H1 (cell line): ENCODE data around the gene HOXC5. TPM values are rescaled to one million over a fixed set of nuclear protein-coding genes. Genes with fewer than 3 reads are reported as not detected.
A peak's percentile ranks its signal among the peaks of the same experiment; 100 is the strongest.

ENCODE experiments used
- CTCF ChIA-PET: fragments of 300-600 bp; sonication (Branson Sonifier 250); formaldehyde crosslinking; loops from one replicate; lab custom pipeline; 2021; ENCODE audit not compliant: partially characterized antibody; lab: Charles Lee
- POLR2A ChIA-PET: fragments of 300-600 bp; sonication (Branson Sonifier 250); formaldehyde crosslinking; loops from one replicate; lab custom pipeline; 2021; ENCODE audit warnings: inconsistent platforms; ENCODE audit not compliant: partially characterized antibody; lab: Charles Lee
- DNase-seq, 2 experiments: peaks; one replicate each; pipeline versions ENCODE4 v3.0.0 to v3.0.0-alpha.2; 2010 to 2022; ENCODE audit warnings: low spot score in 2 of 2, low read depth in 1 of 2, mixed read lengths in 1 of 2
- FAIRE-seq: peaks from 2 replicates; lab custom pipeline; 2011; peaks lifted over from hg19 to GRCh38; lab: Jason Lieb, UNC
- H2AFZ ChIP-seq: 2 replicates; pipeline ENCODE4 v1.8.1; 2012; ENCODE audit warnings: low read length, inconsistent platforms
- H2AK5ac ChIP-seq: 2 replicates; pipeline ENCODE4 v1.6.1; 2013; ENCODE audit warnings: low read depth, low read length
- H2BK120ac ChIP-seq: replicated peaks from 2 replicates; pipeline ENCODE3; 2013; ENCODE audit warnings: low read depth, low read length, inconsistent platforms
- H2BK12ac ChIP-seq: 2 replicates; pipeline ENCODE4 v1.6.1; 2013; ENCODE audit warnings: low read depth, low read length
- H2BK15ac ChIP-seq: 2 replicates; pipeline ENCODE4 v1.6.1; 2013; ENCODE audit warnings: low read length
- H2BK20ac ChIP-seq: 2 replicates; pipeline ENCODE4 v1.6.1; 2013; ENCODE audit warnings: low read length
- H2BK5ac ChIP-seq: 2 replicates; pipeline ENCODE4 v1.6.1; 2013; ENCODE audit warnings: low read depth, low read length
- H3K14ac ChIP-seq: 2 replicates; pipeline ENCODE4 v1.6.1; 2013; ENCODE audit warnings: inconsistent platforms; ENCODE audit not compliant: insufficient read length
- H3K18ac ChIP-seq: 2 replicates; pipeline ENCODE4 v1.6.1; 2013; ENCODE audit warnings: low read length; ENCODE audit errors: extremely low read depth
- H3K23ac ChIP-seq: 2 replicates; pipeline ENCODE4 v1.6.1; 2013; ENCODE audit warnings: inconsistent platforms; ENCODE audit not compliant: insufficient read length
- H3K23me2 ChIP-seq: 2 replicates; pipeline ENCODE4 v1.6.1; 2013; ENCODE audit warnings: low read depth, low read length
- H3K27ac ChIP-seq: 2 replicates; pipeline ENCODE4 v1.6.1; 2011; ENCODE audit warnings: low read depth, low read length, inconsistent platforms
- H3K27me3 ChIP-seq, 4 experiments: replicated peaks in 1 of 4; 1 replicate in 1 of 4; 2 replicates in 3 of 4; pipeline versions ENCODE4 v1.6.1 to v1.8.1; 2011 to 2013; ENCODE audit warnings: low read length in 3 of 4, mild to moderate bottlenecking in 3 of 4, inconsistent platforms in 2 of 4, mixed read lengths in 2 of 4, moderate library complexity in 1 of 4; ENCODE audit not compliant: control insufficient read depth in 3 of 4, insufficient read depth in 3 of 4; ENCODE audit errors: extremely low read depth in 1 of 4
- H3K36me3 ChIP-seq, 4 experiments: 2 replicates each; pipeline versions ENCODE4 v1.6.1 to v1.8.1; 2011 to 2013; ENCODE audit warnings: mild to moderate bottlenecking in 4 of 4, low read length in 3 of 4, moderate library complexity in 2 of 4, control low read depth in 1 of 4, inconsistent platforms in 1 of 4; ENCODE audit not compliant: insufficient read depth in 4 of 4, control insufficient read depth in 2 of 4
- H3K4ac ChIP-seq: replicated peaks from 2 replicates; pipeline ENCODE3; 2013; ENCODE audit warnings: low read length, low read depth, mixed read lengths, inconsistent platforms; ENCODE audit not compliant: insufficient read length
- H3K4me1 ChIP-seq, 4 experiments: replicated peaks in 1 of 4; 1 replicate in 1 of 4; 2 replicates in 3 of 4; pipeline versions ENCODE4 v1.6.1 to v1.8.1; 2011 to 2013; ENCODE audit warnings: low read length in 3 of 4, inconsistent platforms in 2 of 4, mixed read lengths in 1 of 4; ENCODE audit not compliant: insufficient read depth in 4 of 4, control insufficient read depth in 3 of 4
- H3K4me2 ChIP-seq, 2 experiments: 2 replicates each; pipeline versions ENCODE4 v1.6.1 to v1.8.1; 2011 to 2013; ENCODE audit warnings: low read depth in 2 of 2, low read length in 2 of 2, control low read depth in 1 of 2, inconsistent platforms in 1 of 2, mild to moderate bottlenecking in 1 of 2; ENCODE audit not compliant: insufficient read depth in 1 of 2
- H3K4me3 ChIP-seq, 4 experiments: fragments of 200-600, 300-600 bp in 1 of 4; sonication (generic), shearing (Covaris generic), sonication (Bioruptor Twin) in 1 of 4; 2 replicates each; pipeline versions ENCODE4 v1.5.1 to v1.8.1; 2011 to 2016; ENCODE audit warnings: low read length in 4 of 4, low read depth in 3 of 4, control low read depth in 2 of 4, inconsistent platforms in 2 of 4, mild to moderate bottlenecking in 2 of 4, mixed read lengths in 1 of 4, moderate library complexity in 1 of 4; ENCODE audit not compliant: insufficient read depth in 2 of 4; ENCODE audit errors: extremely low read depth in 1 of 4
- H3K56ac ChIP-seq: replicated peaks from 2 replicates; pipeline ENCODE3; 2013; ENCODE audit warnings: low read depth, mild to moderate bottlenecking, mixed read lengths, low read length, inconsistent platforms; ENCODE audit not compliant: insufficient read length
- H3K79me1 ChIP-seq: 2 replicates; pipeline ENCODE4 v1.6.1; 2013; ENCODE audit warnings: low read depth, low read length, control low read depth
- H3K79me2 ChIP-seq, 2 experiments: 2 replicates each; pipeline versions ENCODE4 v1.6.1 to v1.8.1; 2012 to 2013; ENCODE audit warnings: low read length in 2 of 2, mild to moderate bottlenecking in 2 of 2, inconsistent platforms in 1 of 2; ENCODE audit not compliant: insufficient read depth in 2 of 2, control insufficient read depth in 1 of 2
- H3K9ac ChIP-seq, 4 experiments: replicated peaks in 1 of 4; 1 replicate in 1 of 4; 2 replicates in 3 of 4; pipeline versions ENCODE4 v1.6.1 to v1.8.1; 2011 to 2013; ENCODE audit warnings: low read depth in 3 of 4, low read length in 3 of 4, control low read depth in 2 of 4, mild to moderate bottlenecking in 2 of 4, moderate library complexity in 2 of 4, inconsistent platforms in 1 of 4; ENCODE audit errors: extremely low read depth in 1 of 4
- H3K9me3 ChIP-seq, 2 experiments: 2 replicates each; pipeline versions ENCODE4 v1.6.1 to v1.8.1; 2012 to 2013; ENCODE audit warnings: mild to moderate bottlenecking in 2 of 2, moderate library complexity in 2 of 2, control low read depth in 1 of 2, inconsistent platforms in 1 of 2, low read depth in 1 of 2, low read length in 1 of 2, mixed read lengths in 1 of 2; ENCODE audit not compliant: insufficient read depth in 2 of 2
- H4K20me1 ChIP-seq, 2 experiments: replicated peaks in 1 of 2; 2 replicates each; pipeline versions ENCODE3 to v1.8.1; 2011 to 2013; ENCODE audit warnings: inconsistent platforms in 2 of 2, low read length in 2 of 2, mild to moderate bottlenecking in 1 of 2; ENCODE audit not compliant: insufficient read depth in 2 of 2, control insufficient read depth in 1 of 2
- H4K5ac ChIP-seq: 2 replicates; pipeline ENCODE4 v1.6.1; 2013; ENCODE audit warnings: low read length, low read depth, mixed read lengths, inconsistent platforms; ENCODE audit not compliant: insufficient read length
- H4K8ac ChIP-seq: 2 replicates; pipeline ENCODE4 v1.8.0; 2013; ENCODE audit warnings: mild to moderate bottlenecking, moderate library complexity, low read length, inconsistent platforms; ENCODE audit not compliant: insufficient read depth; ENCODE audit errors: extremely low read depth
- H4K91ac ChIP-seq: replicated peaks from 2 replicates; pipeline ENCODE3; 2013; ENCODE audit warnings: low read length, mixed read lengths, inconsistent platforms; ENCODE audit not compliant: insufficient read length
- CREB1 ChIP-seq: IDR thresholded peaks from 2 replicates; pipeline ENCODE4 v1.6.1; 2012; ENCODE audit warnings: inconsistent platforms
- EZH2 ChIP-seq: fragments of 200-600 bp; sonication (generic); IDR thresholded peaks from 2 replicates; pipeline ENCODE4 v1.7.1; 2012; ENCODE audit warnings: low read depth, mild to moderate bottlenecking, moderate library complexity, low read length, inconsistent platforms; ENCODE audit not compliant: severe bottlenecking
- RNF2 ChIP-seq: fragments of 200-900, 300-1000 bp; sonication (generic); IDR thresholded peaks from 2 replicates; pipeline ENCODE4 v1.7.1; 2016; ENCODE audit warnings: borderline replicate concordance, low read depth, mild to moderate bottlenecking, antibody characterized with exemption, low read length; ENCODE audit not compliant: poor library complexity, severe bottlenecking; ENCODE audit errors: missing control alignments
- SUZ12 ChIP-seq: fragments of 200-600 bp; sonication (generic); IDR thresholded peaks from 2 replicates; pipeline ENCODE4 v1.6.1; 2012; ENCODE audit warnings: mild to moderate bottlenecking, inconsistent platforms, low read length, moderate library complexity, mixed read lengths
- WGBS, 2 experiments: shearing (Covaris generic) in 1 of 2; methylation state at CpG; one replicate each; pipeline versions ENCODE4 v1.1.6 to v1.1.7; 2013 to 2015; ENCODE audit warnings: low lambda C conversion rate in 2 of 2, mixed read lengths in 2 of 2, inconsistent platforms in 1 of 2, low coverage in 1 of 2, missing lambda C conversion rate in 1 of 2; ENCODE audit not compliant: insufficient replicate concordance in 2 of 2, insufficient coverage in 1 of 2, insufficient read length in 1 of 2; ENCODE audit errors: extremely low coverage in 1 of 2, missing lambda C conversion rate in 1 of 2; 5-methylcytosine and 5-hydroxymethylcytosine counted together
- polyA plus RNA-seq, 7 experiments: library from polyadenylated mRNA; depleted of rRNA in 3 of 7; stranded (reverse) in 5 of 7; unstranded in 2 of 7; fragments of >200 nt in 5 of 7; fragments of 200-250 nt in 2 of 7; gene quantifications; 1 replicate in 5 of 7; 2 replicates in 1 of 7; 4 replicates in 1 of 7; pipeline versions ENCODE4 v1.2.1 to v1.2.3, GENCODE V29; 2011 to 2013; ENCODE audit warnings: missing spikeins in 2 of 7, mixed read lengths in 2 of 7
- total RNA-seq: library from RNA; stranded (reverse); fragmentation: NEBNext Ultra II Directional; extraction: Animal tissue kit (Norgen Biotek cat#: 25700); gene quantifications from 2 replicates; pipeline ENCODE4 v1.2.1, GENCODE V29; 2021

Gene HOXC5
- total and polyA plus RNA-seq, 2 of the 8 experiments (the other 6 are each of a cell fraction or from before 2014, with no cell fraction given), result not detected

GRCh38 chr12:54017027-54017788 lies 15.6 kb upstream of the HOXC5 start:
- Histone ChIP-seq H3K27me3 (peaks cover 93 to 100% (median 100%) of the 10 kb centered on the region in 4 experiments), H3K23me2 (peaks cover 3% of the 10 kb centered on the region; the same call in 1 of the 2 replicates), H3K18ac (no peak overlapping the region; the same call in 1 of the 2 replicates), H2BK120ac (no peak overlapping the region), H3K36me3 (no peaks in the 10 kb centered on the region; a peak in 1 of 8 replicates), H2AK5ac (no peak overlapping the region; the same call in 1 of the 2 replicates), H3K56ac (no peak overlapping the region), H2BK12ac (no peak overlapping the region), H3K9ac (no peak overlapping the region), H3K4me2 (peak overlapping the region; percentile 28 to 79), H2BK5ac (no peak overlapping the region)
- 4% methylated on average over 23 of the region's 24 CpGs; no CpG with 5 or more reads in 1 of the 2 experiments for WGBS, 2 experiments
- DNase-seq, result peak in 1 of 2 experiments; percentile 56
- FAIRE-seq, result no peak
- TF ChIP-seq EZH2, result peak; percentile 19
- TF ChIP-seq CREB1, result no peak
- TF ChIP-seq RNF2, result peak; percentile 59
- TF ChIP-seq SUZ12, result peak; percentile 37
- TF ChIP-seq, all 59 proteins: peak for 3
- no peak overlapping the region for H4K5ac ChIP-seq
- H4K20me1 ChIP-seq, result peaks cover 6 to 43% of the 10 kb centered on the region in 2 experiments
- peak overlapping the region in 3 of 4 experiments; percentile 9 to 54 (median 26); a peak in 5 of 8 replicates for H3K4me3 ChIP-seq
- H3K4ac ChIP-seq, result no peak overlapping the region
- H3K27ac ChIP-seq, result no peak overlapping the region
- no peak overlapping the region for H4K8ac ChIP-seq
- H2BK20ac ChIP-seq, result no peak overlapping the region
- POLR2A ChIA-PET, result interaction anchor here (1.3 kb wide), 1 partner anchor 79 kb away, joined by 4 read pairs; the partner anchor contains the start of gene HOXC13
- no peaks in the 10 kb centered on the region for H3K79me1 ChIP-seq
- H3K9me3 ChIP-seq, result no peaks in the 10 kb centered on the region
- H3K79me2 ChIP-seq, result no peaks in the 10 kb centered on the region
- H3K14ac ChIP-seq, result no peak overlapping the region
- H4K91ac ChIP-seq, result no peak overlapping the region
- CTCF ChIA-PET, result interaction anchor here (0.7 to 3.8 kb wide), 17 partner anchors 8 to 198 kb away, joined by 3 to 50 read pairs (median 4); partner anchors contain the start of genes HOXC12, HOXC5, HOXC8 and HOXC9
- no peak overlapping the region for H2AFZ ChIP-seq
- no peak overlapping the region for H3K23ac ChIP-seq
- peaks cover 0 to 12% (median 4%) of the 10 kb centered on the region in 4 experiments; a peak in 6 of 7 replicates for H3K4me1 ChIP-seq
- no peak overlapping the region for H2BK15ac ChIP-seq
